HG02678 (cell line): ENCODE data around the gene SLC25A33.
"Not testable (repeated sequence)": the region's sequence is repeated elsewhere in the genome, so short reads cannot be mapped to it uniquely, and the experiment has no call there.

ENCODE experiments used
- ATAC-seq: cut with Tn5 transposase; IDR thresholded peaks from one replicate; pipeline ENCODE4 v1.9.1; 2021; ENCODE audit warnings: mild to moderate bottlenecking, moderate library complexity; ENCODE audit not compliant: unreplicated experiment

SLC25A33 gene

GRCh38 chr1:9618909-9619679, 79.8 kb downstream of the SLC25A33 start:
- no peak for ATAC-seq

DNA sequence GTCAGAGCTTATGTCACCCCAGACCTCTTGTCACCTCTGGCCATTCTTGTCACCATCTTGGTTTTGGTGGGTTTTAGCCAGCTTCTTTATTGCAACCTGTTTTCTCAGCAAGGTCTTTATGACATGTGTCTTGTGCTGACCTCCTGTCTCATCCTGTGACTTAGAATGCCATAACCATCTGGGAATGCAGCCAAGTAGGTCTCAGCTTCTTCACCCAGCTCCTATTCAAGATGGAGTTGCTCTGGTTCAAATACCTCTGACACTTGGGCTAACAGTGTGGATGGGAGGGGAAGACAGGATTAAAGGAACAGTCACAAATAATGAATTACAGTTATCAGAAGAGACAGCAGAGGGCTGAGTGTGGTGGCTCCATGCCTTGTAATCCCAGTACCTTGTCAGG, 81.8 kb downstream of the SLC25A33 start:
- ATAC-seq = no peak

DNA sequence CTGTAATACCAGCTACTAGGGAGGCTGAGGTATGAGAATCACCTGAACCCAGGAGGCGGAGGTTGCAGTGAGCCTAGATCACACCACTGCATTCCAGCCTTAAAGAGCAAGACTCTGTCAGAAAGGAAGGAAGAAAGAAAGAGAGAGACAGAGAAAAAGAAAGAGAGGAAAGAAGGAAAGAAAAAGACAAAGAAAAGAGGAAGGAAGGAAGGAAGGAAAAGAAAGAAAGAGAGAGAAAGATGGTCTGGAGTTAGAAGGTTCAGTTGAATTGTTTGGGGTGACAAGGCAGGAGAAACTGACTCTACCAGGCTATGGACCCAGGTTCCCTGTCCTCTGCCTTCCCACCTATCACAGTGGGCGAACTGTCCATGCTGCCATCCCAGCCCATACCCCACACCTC, 84.8 kb downstream of the SLC25A33 start:
- no peak for ATAC-seq

DNA sequence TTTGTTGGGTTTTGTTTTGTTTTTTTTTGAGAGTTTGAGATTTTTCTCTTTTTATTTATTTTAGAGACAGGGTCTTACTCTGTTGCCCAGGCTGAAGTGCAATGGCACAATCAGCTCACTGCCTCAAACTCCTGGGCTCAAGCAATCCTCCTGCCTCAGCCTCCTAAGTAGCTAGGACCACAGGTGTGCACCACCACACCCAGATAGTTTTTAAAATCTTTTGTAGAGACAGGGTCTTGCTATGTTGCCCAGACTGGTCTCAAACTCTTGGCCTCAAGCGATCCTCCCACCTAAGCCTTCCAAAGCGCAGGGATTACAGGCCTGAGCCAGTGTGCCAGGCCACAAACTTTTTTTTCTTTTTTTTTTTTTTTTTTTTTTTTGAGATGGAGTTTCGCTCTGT, 85.8 kb downstream of the SLC25A33 start:
- ATAC-seq = not testable (repeated sequence)

- peak; percentile 54 for ATAC-seq
Measured at GRCh38 chr1:9626201-9626608, 86.9 kb downstream of the SLC25A33 start.

GRCh38 chr1:9628541-9629444, 89.5 kb downstream of the SLC25A33 start:
- no peak for ATAC-seq

- no peak for ATAC-seq
Measured at GRCh38 chr1:9629445-9630201, 90.4 kb downstream of the SLC25A33 start.

DNA sequence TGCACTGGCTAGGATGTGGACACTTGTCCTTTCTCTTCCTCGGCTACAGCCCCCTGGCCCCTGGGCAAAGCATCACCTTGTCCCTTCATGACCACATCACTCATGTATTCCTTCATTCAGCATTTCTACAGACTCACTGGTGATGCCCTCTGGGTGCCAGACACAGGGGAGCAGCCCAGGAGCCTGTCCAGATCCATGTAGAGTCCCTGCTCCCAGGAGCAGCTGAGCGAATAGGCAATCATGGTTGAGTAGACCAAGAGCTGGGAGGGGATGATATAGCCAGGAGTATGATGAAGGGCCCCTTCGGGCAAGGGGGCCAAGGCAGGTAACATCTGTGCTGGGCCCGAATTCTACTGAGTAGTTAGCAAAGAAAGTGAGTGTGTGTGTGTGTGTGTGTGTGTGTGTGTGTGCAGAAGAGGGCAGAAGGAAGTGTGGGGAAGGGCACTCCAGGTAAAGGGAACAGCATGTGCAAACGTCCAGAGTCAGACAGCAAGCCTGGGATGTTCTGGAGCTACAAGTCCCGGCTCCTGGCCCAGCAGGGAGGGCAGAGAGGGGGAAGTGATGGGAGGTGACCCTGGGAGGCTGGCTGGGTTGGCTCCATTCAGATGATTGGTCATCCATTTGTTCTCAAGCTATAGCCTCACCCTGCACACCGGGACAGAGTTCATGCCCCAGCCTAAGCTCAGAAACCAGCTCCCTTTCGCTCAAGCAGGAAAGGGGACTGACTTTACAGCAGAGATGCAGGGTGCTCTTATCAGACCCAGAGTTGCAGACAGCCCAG, 91.3 kb downstream of the SLC25A33 start:
- no peak for ATAC-seq

- no peak for ATAC-seq
Measured at GRCh38 chr1:9631613-9632012, 92.3 kb downstream of the SLC25A33 start.

DNA sequence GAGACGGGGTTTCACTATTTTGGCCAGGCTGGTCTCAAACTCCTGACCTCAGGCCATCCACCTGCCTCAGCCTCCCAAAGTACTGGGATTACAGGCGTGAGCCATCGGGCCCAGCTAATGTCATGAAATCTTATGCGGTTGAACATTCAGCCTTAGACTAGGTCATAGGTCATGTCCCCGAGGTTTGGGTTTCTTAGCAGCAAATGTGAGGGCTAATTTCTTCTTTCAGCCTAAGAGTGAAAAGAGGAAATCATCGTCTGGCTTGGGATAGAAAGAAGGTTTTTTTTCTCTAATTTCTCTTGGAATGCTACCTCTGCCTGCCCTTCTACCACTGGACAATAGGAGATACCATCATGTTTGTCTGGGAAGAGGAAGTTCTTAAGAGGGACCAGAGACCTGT, 94.2 kb downstream of the SLC25A33 start:
- no peak for ATAC-seq

DNA sequence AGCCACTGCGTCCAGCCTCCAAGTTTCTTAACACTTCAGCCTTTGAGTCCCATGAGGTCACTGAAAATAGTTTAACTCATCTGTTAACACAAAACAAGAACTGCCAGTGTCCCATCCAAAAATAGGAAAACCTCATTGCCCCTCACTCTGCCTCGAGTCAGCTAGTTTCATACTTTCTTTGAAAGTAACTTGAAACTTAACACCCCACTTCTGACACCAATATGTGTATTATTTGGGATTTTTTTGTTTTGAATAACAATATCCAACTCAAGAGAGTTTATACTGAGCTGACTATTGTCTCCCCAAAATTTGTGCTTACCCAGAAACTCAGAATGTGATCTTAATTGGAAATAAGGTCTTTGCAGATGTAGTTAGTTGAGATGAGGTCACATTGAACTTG, 95.3 kb downstream of the SLC25A33 start:
- no peak for ATAC-seq
